Spleen (tissue), 7 donors: ENCODE measurements around the gene SPHK2.

Experiments
- CTCF ChIP-seq, 11 experiments: fragments of 200-600 bp in 7 of 11; fragments of 450-650 bp in 4 of 11; sonication (generic) in 4 of 11; IDR thresholded peaks in 8 of 11; conservative IDR thresholded peaks in 3 of 11; 1 replicate in 7 of 11; 2 replicates in 4 of 11; pipeline versions ENCODE4 v1.4.0 to v1.8.0; 2016 to 2021; ENCODE audit warnings: antibody characterized with exemption in 11 of 11, inconsistent platforms in 4 of 11, mild to moderate bottlenecking in 1 of 11
- POLR2A ChIP-seq, 3 donors: fragments of 450-650 bp; IDR thresholded peaks; one replicate each; pipeline ENCODE4 v1.5.1; 2017; ENCODE audit warnings: antibody characterized with exemption in 3 of 3, mild to moderate bottlenecking in 1 of 3
- POLR2AphosphoS5 ChIP-seq, 3 donors: sonication (generic); formaldehyde crosslinking; IDR thresholded peaks; one replicate each; pipeline ENCODE4 v1.5.1; 2017; ENCODE audit warnings: antibody characterized with exemption in 3 of 3
- donor health status: DM: no; HTN: no; CAD: no; lungs with moderate emphysema.
- donor health status: DM: no; HTN: no; CAD: no.
- donor health status: DM: no; HTN: no; CAD: no.

GRCh38 chr19:48606463-48607358 is 12.6 kb upstream of the SPHK2 start, which contains the start of gene SPACA4:
- no peak for TF ChIP-seq CTCF (IDR thresholded peaks at IDR 0.05 in 8 of 11, conservative IDR thresholded peaks at IDR 0.05 in 3 of 11)
- TF ChIP-seq POLR2A (IDR thresholded peaks at IDR 0.05): no peak
- TF ChIP-seq POLR2AphosphoS5 (IDR thresholded peaks at IDR 0.05): no peak
